ENCODE data around the gene TCF12.

- TF ChIP-seq CTCF (IDR thresholded peaks at IDR 0.05) (no peak), POLR2AphosphoS5 (IDR thresholded peaks at IDR 0.05) (no peak), POLR2A (IDR thresholded peaks at IDR 0.05) (no peak)
Measured at GRCh38 chr15:57144448-57144847, 226.0 kb downstream of the TCF12 start.
